Measurements from ENCODE around the gene SELENOK. TPM values are rescaled to one million over a fixed set of nuclear protein-coding genes. Genes with fewer than 3 reads are reported as not detected.
A peak's percentile ranks its signal among the peaks of the same experiment; 100 is the strongest.

The SELENOK gene
- total RNA-seq, 1 donor from 2014 or later: 32.6 TPM

DNA sequence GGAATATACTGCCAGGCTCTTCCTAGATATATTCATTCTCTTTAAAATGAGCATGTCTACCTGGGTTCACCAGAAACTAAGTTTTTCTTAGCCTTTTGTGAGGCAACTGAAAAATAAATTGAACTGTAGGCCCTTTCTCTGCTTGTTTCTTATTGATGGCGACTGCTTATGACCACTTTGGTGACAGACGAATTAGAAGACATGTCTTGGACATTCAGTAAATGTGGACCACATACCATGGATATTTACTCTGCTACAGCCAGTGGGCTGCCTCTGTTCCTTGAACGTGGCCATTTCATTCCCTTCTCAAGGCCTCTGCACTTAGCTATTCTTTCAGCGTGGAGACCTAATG is 603 bp upstream of the SELENOK start:
- TF ChIP-seq, protein P1, sequence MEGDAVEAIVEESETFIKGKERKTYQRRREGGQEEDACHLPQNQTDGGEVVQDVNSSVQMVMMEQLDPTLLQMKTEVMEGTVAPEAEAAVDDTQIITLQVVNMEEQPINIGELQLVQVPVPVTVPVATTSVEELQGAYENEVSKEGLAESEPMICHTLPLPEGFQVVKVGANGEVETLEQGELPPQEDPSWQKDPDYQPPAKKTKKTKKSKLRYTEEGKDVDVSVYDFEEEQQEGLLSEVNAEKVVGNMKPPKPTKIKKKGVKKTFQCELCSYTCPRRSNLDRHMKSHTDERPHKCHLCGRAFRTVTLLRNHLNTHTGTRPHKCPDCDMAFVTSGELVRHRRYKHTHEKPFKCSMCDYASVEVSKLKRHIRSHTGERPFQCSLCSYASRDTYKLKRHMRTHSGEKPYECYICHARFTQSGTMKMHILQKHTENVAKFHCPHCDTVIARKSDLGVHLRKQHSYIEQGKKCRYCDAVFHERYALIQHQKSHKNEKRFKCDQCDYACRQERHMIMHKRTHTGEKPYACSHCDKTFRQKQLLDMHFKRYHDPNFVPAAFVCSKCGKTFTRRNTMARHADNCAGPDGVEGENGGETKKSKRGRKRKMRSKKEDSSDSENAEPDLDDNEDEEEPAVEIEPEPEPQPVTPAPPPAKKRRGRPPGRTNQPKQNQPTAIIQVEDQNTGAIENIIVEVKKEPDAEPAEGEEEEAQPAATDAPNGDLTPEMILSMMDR (IDR thresholded peaks at IDR 0.05; ENCODE audit: unreplicated experiment): no peak
- Mint-ChIP-seq H3K36me3 (peaks cover 1% of the 10 kb centered on the region), H3K27me3 (ENCODE audit: low read depth) (peaks cover 34% of the 10 kb centered on the region), H3K9me3 (no peaks in the 10 kb centered on the region), H3K27ac (peak overlapping the region; percentile 100), H3K4me1 (peaks cover 30% of the 10 kb centered on the region), H3K4me3 (peak overlapping the region; percentile 98)
- DNase-seq (ENCODE audit: low spot score in 2 of 2, unreplicated experiment in 2 of 2): no peak

DNA sequence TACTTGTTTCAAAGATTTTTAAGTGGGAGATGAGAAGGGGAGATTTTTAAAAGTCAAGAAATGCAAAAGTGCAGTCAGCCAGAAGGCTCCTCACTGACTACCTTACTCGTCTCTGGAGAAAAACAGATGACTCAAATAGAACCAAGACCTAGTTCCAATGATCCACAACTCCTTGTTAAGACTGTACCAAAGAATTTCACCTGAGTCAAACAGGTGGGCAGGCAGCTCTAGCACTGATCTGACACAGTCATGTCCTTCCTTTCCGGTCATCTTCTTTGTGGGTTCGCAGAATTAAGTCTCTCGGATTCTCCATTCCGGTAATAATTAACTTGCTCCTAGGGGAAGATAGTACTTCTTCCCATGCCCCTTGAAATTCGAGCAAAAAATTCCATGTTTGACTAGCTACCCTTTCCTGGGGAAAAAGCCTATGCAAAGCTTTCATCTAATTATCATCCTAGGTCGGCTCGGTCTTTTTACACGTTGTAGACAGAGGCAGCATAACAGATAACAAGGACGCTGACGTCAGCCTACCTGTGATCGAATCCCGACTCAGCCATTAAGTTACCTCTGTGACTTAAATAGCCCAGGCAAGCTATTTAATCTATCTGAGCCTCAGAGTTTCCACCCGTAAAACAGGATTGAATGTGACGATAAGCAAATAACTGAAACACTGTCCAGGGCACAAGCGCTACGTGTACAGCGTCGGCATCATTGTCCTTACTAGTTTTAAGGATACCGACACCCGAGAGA is 758 bp downstream of the SELENOK start:
- no peak for DNase-seq (ENCODE audit: low spot score in 2 of 2, unreplicated experiment in 2 of 2)
- peaks cover 30% of the 10 kb centered on the region for H3K4me1 Mint-ChIP-seq
- H3K4me3 Mint-ChIP-seq: peak overlapping the region; percentile 98
- peaks cover 24% of the 10 kb centered on the region for H3K27me3 Mint-ChIP-seq (ENCODE audit: low read depth)
- no peaks in the 10 kb centered on the region for H3K9me3 Mint-ChIP-seq
- H3K36me3 Mint-ChIP-seq: peaks cover 6% of the 10 kb centered on the region
- H3K27ac Mint-ChIP-seq: peak overlapping the region; percentile 100
- TF ChIP-seq, protein P1 (IDR thresholded peaks at IDR 0.05; ENCODE audit: unreplicated experiment): peak; percentile 7

DNA sequence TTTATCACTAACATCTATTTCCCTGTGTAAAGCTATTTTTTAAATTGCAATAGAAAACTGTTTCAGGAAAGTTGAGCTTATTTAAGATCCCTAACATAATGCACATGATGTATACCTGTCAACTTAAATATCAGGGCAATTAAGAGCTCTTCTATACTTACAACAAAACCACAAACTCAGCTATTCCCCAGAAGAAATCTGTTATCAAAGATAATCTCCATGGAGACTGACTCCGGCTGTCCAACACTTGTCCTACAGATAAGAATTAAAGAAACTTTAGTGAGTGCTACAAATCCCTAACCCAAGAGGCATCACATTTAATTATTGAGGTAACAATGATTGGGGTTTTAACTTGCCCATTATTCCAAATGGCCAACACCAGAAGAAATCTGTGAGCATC is 3.4 kb downstream of the SELENOK start:
- TF ChIP-seq, protein P1 (IDR thresholded peaks at IDR 0.05; ENCODE audit: unreplicated experiment): no peak
- DNase-seq (ENCODE audit: low spot score in 2 of 2, unreplicated experiment in 2 of 2): no peak
- no peak overlapping the region for H3K4me3 Mint-ChIP-seq
- H3K27me3 Mint-ChIP-seq (ENCODE audit: low read depth): peaks cover 3% of the 10 kb centered on the region
- H3K9me3 Mint-ChIP-seq: no peaks in the 10 kb centered on the region
- peaks cover 30% of the 10 kb centered on the region for H3K4me1 Mint-ChIP-seq
- no peak overlapping the region for H3K27ac Mint-ChIP-seq
- peaks cover 9% of the 10 kb centered on the region for H3K36me3 Mint-ChIP-seq

DNA sequence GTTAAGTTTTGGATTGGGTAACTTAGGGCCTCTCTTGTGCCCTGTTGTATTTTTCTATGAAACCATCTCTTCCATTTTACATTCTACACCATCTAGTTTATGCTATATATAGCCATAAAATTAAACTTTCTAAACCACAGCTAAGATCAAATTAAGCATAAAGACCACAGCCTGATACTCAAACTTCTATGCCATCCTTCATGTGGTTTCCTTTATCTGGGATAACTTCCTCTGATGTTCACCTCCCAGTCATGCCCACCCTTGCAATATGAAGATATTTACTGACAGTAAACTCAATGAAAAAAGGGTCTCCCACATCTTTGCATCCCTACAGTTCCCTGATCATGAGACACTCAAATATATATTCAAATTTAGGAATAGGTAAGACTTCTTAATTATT is 4.2 kb downstream of the SELENOK start:
- no peak for DNase-seq (ENCODE audit: low spot score in 2 of 2, unreplicated experiment in 2 of 2)
- TF ChIP-seq, protein P1 (IDR thresholded peaks at IDR 0.05; ENCODE audit: unreplicated experiment): no peak
- Mint-ChIP-seq H3K4me3 (no peak overlapping the region), H3K27me3 (ENCODE audit: low read depth) (no peaks in the 10 kb centered on the region), H3K36me3 (peaks cover 9% of the 10 kb centered on the region), H3K4me1 (peaks cover 26% of the 10 kb centered on the region), H3K27ac (no peak overlapping the region), H3K9me3 (no peaks in the 10 kb centered on the region)

DNA sequence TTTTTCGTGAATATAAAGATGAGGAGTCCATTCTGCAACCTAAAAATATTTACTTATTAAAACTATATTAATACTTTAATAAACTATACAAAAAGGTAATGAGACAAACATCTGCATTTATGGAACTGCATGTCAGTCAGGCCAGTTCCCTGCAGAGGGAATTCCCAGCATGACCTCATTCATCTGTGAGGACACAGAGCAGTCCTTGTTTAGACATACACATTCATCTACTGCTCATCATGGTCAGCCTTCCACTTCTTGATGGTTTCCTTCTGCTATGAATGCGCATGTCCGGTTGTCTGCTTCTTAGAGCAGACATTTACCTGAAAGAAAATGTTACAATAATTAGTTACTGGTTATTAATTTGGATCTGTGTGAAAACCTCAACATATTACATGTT is 6.4 kb downstream of the SELENOK start:
- no peak overlapping the region for H3K4me3 Mint-ChIP-seq
- no peak overlapping the region for H3K27ac Mint-ChIP-seq
- peaks cover 9% of the 10 kb centered on the region for H3K36me3 Mint-ChIP-seq
- H3K9me3 Mint-ChIP-seq: no peaks in the 10 kb centered on the region
- TF ChIP-seq, protein P1 (IDR thresholded peaks at IDR 0.05; ENCODE audit: unreplicated experiment): no peak
- no peak for DNase-seq (ENCODE audit: low spot score in 2 of 2, unreplicated experiment in 2 of 2)
- H3K27me3 Mint-ChIP-seq (ENCODE audit: low read depth): no peaks in the 10 kb centered on the region
- H3K4me1 Mint-ChIP-seq: peaks cover 21% of the 10 kb centered on the region
